Measurements from ENCODE around the gene CEP76.
"Not testable (repeated sequence)": the region's sequence is repeated elsewhere in the genome, so short reads cannot be mapped to it uniquely, and the experiment has no call there.

Gene CEP76

GRCh38 chr18:12639990-12640880 lies 62.3 kb downstream of the CEP76 start:
- no peak for DNase-seq

GRCh38 chr18:12638644-12639124 lies 63.8 kb downstream of the CEP76 start:
- DNase-seq, result no peak

- DNase-seq, result no peak
These were observed 64.5 kb downstream of the CEP76 start for GRCh38 chr18:12637901-12638643.

- no peak for DNase-seq
These were observed 65.1 kb downstream of the CEP76 start for GRCh38 chr18:12637393-12637792.

- no peak for DNase-seq
These were observed 70.6 kb downstream of the CEP76 start for GRCh38 chr18:12631831-12632477.

GRCh38 chr18:12630136-12630535 lies 72.4 kb downstream of the CEP76 start:
- DNase-seq, result no peak

- peak; percentile 28 for DNase-seq
These were observed 73.5 kb downstream of the CEP76 start for GRCh38 chr18:12628706-12629702.

GRCh38 chr18:12627199-12627598 lies 75.3 kb downstream of the CEP76 start:
- not testable (repeated sequence) for DNase-seq

GRCh38 chr18:12625241-12625640 lies 77.3 kb downstream of the CEP76 start:
- no peak for DNase-seq

All from eye (tissue), 1 donor.